ENCODE data around the gene BICRAL. TPM values are rescaled to one million over a fixed set of nuclear protein-coding genes. Genes with fewer than 3 reads are reported as not detected.

Gene BICRAL
- total and polyA plus RNA-seq, 9 of the 15 experiments (the other 6 are each of a cell fraction or from before 2014, with no cell fraction given), result 1.2 to 11.9 (median 5.6) TPM

- Histone ChIP-seq H4K20me1 (replicated peaks; ENCODE audit: control insufficient read depth, insufficient read depth, low read length) (no peaks in the 10 kb centered on the region), H3K9me3 (replicated peaks; ENCODE audit: control insufficient read depth, insufficient read depth, low read depth, low read length) (no peaks in the 10 kb centered on the region), H3K9me1 (ENCODE audit: control insufficient read depth, insufficient read depth, low read length) (no peaks in the 10 kb centered on the region), H3K9ac (ENCODE audit: insufficient read depth in 1 of 2, low read depth in 2 of 2, low read length in 2 of 2) (no peak overlapping the region), H3K4me3 (no peak overlapping the region), H2AFZ (ENCODE audit: low read depth, low read length) (no peak overlapping the region), H3K27me3 (ENCODE audit: control insufficient read depth in 2 of 2, insufficient read depth in 2 of 2, low read length in 2 of 2) (no peaks in the 10 kb centered on the region), H3K36me3 (ENCODE audit: control insufficient read depth, insufficient read depth, low read length) (peaks cover 10% of the 10 kb centered on the region; the same call in 2 of the 3 replicates), H3K79me2 (ENCODE audit: control insufficient read depth, insufficient read depth, low read length) (no peaks in the 10 kb centered on the region), H3K4me2 (ENCODE audit: insufficient read depth, low read length) (no peak overlapping the region), H3K4me1 (replicated peaks in 1 of 2; ENCODE audit: control insufficient read depth in 2 of 2, insufficient read depth in 2 of 2, low read length in 2 of 2) (no peaks in the 10 kb centered on the region), H3K27ac (ENCODE audit: extremely low read depth, low read depth, low read length) (no peak overlapping the region)
- no TSS peak for BruUV-seq (replicated peaks)
- DNase-seq (ENCODE audit: extremely low read depth in 1 of 4, low spot score in 3 of 4), result no peak
- CTCF ChIA-PET (ENCODE audit: low intra/inter-chr PET ratio), result no interaction called here
- 94% methylated on average over 2 of the region's 2 CpGs for WGBS (ENCODE audit: insufficient coverage, low coverage, missing lambda C conversion rate)
- POLR2A ChIA-PET, result interaction anchor here (1.2 to 3.9 kb wide), 3 partner anchors 10 to 33 kb away, joined by 4 to 11 read pairs (median 5); partner anchors contain the start of gene RPL7L1
- no peak for ATAC-seq
- intact Hi-C loops (cut with micrococcal nuclease) (no loop called here), in situ Hi-C loops (cut with MboI) (no loop called here)
- no peak for FAIRE-seq
- TF ChIP-seq SETDB1 (IDR thresholded peaks at IDR 0.05; ENCODE audit: low read length), result no peak
- no peak for TF ChIP-seq MAFK (IDR thresholded peaks at IDR 0.05; ENCODE audit: low read length)
- TF ChIP-seq PCBP2 (IDR thresholded peaks at IDR 0.05; ENCODE audit: low read depth, low read length, poor library complexity, severe bottlenecking), result no peak
- TF ChIP-seq, protein P1, sequence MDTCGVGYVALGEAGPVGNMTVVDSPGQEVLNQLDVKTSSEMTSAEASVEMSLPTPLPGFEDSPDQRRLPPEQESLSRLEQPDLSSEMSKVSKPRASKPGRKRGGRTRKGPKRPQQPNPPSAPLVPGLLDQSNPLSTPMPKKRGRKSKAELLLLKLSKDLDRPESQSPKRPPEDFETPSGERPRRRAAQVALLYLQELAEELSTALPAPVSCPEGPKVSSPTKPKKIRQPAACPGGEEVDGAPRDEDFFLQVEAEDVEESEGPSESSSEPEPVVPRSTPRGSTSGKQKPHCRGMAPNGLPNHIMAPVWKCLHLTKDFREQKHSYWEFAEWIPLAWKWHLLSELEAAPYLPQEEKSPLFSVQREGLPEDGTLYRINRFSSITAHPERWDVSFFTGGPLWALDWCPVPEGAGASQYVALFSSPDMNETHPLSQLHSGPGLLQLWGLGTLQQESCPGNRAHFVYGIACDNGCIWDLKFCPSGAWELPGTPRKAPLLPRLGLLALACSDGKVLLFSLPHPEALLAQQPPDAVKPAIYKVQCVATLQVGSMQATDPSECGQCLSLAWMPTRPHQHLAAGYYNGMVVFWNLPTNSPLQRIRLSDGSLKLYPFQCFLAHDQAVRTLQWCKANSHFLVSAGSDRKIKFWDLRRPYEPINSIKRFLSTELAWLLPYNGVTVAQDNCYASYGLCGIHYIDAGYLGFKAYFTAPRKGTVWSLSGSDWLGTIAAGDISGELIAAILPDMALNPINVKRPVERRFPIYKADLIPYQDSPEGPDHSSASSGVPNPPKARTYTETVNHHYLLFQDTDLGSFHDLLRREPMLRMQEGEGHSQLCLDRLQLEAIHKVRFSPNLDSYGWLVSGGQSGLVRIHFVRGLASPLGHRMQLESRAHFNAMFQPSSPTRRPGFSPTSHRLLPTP (IDR thresholded peaks at IDR 0.05; ENCODE audit: borderline replicate concordance, extremely low read depth, insufficient read length), result no peak
- TF ChIP-seq, protein P2, sequence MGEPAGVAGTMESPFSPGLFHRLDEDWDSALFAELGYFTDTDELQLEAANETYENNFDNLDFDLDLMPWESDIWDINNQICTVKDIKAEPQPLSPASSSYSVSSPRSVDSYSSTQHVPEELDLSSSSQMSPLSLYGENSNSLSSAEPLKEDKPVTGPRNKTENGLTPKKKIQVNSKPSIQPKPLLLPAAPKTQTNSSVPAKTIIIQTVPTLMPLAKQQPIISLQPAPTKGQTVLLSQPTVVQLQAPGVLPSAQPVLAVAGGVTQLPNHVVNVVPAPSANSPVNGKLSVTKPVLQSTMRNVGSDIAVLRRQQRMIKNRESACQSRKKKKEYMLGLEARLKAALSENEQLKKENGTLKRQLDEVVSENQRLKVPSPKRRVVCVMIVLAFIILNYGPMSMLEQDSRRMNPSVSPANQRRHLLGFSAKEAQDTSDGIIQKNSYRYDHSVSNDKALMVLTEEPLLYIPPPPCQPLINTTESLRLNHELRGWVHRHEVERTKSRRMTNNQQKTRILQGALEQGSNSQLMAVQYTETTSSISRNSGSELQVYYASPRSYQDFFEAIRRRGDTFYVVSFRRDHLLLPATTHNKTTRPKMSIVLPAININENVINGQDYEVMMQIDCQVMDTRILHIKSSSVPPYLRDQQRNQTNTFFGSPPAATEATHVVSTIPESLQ (CRISPR knock-in tag; IDR thresholded peaks at IDR 0.05), result no peak
- TF ChIP-seq ZNF584 (CRISPR knock-in tag; IDR thresholded peaks at IDR 0.05; ENCODE audit: low read depth), result no peak
- TF ChIP-seq SAFB (IDR thresholded peaks at IDR 0.05; ENCODE audit: borderline replicate concordance, low read depth, low read length), result no peak
- TF ChIP-seq L3MBTL2 (IDR thresholded peaks at IDR 0.05), result no peak
- TF ChIP-seq, protein P3, sequence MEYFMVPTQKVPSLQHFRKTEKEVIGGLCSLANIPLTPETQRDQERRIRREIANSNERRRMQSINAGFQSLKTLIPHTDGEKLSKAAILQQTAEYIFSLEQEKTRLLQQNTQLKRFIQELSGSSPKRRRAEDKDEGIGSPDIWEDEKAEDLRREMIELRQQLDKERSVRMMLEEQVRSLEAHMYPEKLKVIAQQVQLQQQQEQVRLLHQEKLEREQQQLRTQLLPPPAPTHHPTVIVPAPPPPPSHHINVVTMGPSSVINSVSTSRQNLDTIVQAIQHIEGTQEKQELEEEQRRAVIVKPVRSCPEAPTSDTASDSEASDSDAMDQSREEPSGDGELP (CRISPR knock-in tag; IDR thresholded peaks at IDR 0.05; ENCODE audit: borderline replicate concordance), result no peak
- no peak for TF ChIP-seq BACH1 (tag; IDR thresholded peaks at IDR 0.05)
- TF ChIP-seq ZKSCAN1 (IDR thresholded peaks at IDR 0.05; ENCODE audit: low read depth, low read length), result no peak
- TF ChIP-seq, protein P4, sequence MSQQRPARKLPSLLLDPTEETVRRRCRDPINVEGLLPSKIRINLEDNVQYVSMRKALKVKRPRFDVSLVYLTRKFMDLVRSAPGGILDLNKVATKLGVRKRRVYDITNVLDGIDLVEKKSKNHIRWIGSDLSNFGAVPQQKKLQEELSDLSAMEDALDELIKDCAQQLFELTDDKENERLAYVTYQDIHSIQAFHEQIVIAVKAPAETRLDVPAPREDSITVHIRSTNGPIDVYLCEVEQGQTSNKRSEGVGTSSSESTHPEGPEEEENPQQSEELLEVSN (IDR thresholded peaks at IDR 0.05; ENCODE audit: borderline replicate concordance in 1 of 2, extremely low read depth in 1 of 2, insufficient read depth in 1 of 2, insufficient read length in 1 of 2, low read depth in 1 of 2, low read length in 1 of 2, poor library complexity in 1 of 2, severe bottlenecking in 1 of 2), result no peak
- TF ChIP-seq, protein P5, sequence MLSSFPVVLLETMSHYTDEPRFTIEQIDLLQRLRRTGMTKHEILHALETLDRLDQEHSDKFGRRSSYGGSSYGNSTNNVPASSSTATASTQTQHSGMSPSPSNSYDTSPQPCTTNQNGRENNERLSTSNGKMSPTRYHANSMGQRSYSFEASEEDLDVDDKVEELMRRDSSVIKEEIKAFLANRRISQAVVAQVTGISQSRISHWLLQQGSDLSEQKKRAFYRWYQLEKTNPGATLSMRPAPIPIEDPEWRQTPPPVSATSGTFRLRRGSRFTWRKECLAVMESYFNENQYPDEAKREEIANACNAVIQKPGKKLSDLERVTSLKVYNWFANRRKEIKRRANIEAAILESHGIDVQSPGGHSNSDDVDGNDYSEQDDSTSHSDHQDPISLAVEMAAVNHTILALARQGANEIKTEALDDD (IDR thresholded peaks at IDR 0.05), result no peak
- no peak for TF ChIP-seq ZNF785 (CRISPR knock-in tag; IDR thresholded peaks at IDR 0.05)
Observed at GRCh38 chr6:42846505-42846904, 64.7 kb downstream of the BICRAL start.

Data from K562 (cell line).